HG03108 (cell line): ENCODE results near the gene MTMR12.
A peak's percentile ranks its signal among the peaks of the same experiment; 100 is the strongest.
"Not testable (repeated sequence)": the region's sequence is repeated elsewhere in the genome, so short reads cannot be mapped to it uniquely, and the experiment has no call there.

Experiments used
- ATAC-seq: cut with Tn5 transposase; IDR thresholded peaks from one replicate; pipeline ENCODE4 v1.9.1; 2021; ENCODE audit warnings: moderate library complexity; ENCODE audit not compliant: unreplicated experiment

Gene MTMR12

GRCh38 chr5:32298059-32298415, 14.7 kb downstream of the MTMR12 start:
- no peak for ATAC-seq

GRCh38 chr5:32297181-32298058, 15.3 kb downstream of the MTMR12 start:
- ATAC-seq: no peak

- ATAC-seq: not testable (repeated sequence)
These were observed 16.6 kb downstream of the MTMR12 start for GRCh38 chr5:32295966-32296772.

DNA sequence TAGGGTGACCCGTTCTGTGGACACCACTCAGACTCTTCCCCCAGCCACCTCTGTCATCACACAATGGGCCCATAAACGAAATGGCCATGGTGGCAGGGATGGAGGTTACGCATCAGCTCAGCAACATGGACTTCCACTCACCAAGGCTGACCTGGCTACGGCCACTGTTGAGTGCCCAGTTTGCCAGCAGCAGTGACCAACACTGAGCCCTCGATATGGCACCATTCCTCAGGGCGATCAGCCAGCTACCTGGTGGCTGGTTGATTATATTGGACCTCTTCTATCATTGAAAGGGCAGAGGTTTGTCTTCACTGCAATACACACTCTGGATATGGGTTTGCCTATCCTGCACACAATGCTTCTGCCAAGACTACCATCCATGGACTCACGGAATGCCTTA, 21.1 kb downstream of the MTMR12 start:
- ATAC-seq: no peak

GRCh38 chr5:32290922-32291321, 21.8 kb downstream of the MTMR12 start:
- no peak for ATAC-seq

DNA sequence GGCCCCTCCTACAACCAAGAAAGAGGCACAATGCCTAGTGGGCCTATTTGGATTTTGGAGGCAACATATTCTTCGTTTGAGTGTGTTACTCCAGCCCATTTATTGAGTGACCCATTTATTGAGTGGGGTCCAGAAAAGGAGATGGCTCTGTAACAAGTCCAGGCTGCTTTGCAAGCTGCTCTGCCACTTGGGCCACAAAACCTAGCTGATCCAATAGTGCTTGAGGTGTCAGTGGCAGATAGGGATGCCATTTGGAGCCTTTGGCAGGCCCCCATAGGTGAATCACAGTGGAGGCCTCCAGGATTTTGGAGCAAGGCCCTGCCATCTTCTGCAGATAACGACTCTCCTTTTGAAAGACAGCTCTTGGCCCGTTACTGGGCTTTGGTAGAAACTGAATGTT, 22.2 kb downstream of the MTMR12 start:
- not testable (repeated sequence) for ATAC-seq

- not testable (repeated sequence) for ATAC-seq
These were observed 22.8 kb downstream of the MTMR12 start for GRCh38 chr5:32289986-32290385.

DNA sequence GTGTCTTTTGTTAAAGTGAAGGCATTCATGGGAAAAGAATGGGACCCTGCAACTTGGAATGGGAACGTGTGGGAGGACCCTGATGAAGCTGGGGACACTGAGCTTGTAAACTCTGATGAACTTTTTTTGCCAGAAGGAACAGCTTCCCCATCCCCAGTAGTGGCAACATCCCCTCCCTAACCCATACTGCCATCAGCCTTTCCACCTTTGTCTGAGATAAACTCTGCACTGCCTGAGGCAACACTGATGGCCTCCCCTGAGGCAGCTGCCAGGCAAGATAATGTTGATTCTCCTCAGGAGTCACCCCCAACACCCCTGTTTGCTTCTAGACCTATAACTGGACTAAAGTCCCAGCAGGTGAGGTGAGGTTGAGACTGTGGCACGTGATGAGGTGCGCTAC, 24.6 kb downstream of the MTMR12 start:
- not testable (repeated sequence) for ATAC-seq

DNA sequence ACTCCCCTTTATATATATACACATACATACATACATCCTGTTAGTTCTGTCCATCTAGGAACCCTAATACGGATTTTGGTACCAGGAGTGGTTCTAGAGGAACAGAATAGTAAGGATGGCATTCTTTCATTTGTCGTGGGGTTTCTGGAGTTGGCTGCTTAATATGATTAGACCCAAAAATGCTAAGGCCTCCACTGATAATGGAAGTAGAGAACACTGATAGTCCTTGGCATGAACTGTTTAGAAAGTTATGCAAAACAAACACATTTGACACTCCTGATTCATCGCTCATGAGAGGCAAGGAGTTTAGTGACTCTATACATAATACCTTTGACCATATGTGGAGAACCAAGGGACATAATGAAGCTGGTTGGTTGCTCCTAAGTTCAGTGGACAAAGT, 25.2 kb downstream of the MTMR12 start:
- not testable (repeated sequence) for ATAC-seq

DNA sequence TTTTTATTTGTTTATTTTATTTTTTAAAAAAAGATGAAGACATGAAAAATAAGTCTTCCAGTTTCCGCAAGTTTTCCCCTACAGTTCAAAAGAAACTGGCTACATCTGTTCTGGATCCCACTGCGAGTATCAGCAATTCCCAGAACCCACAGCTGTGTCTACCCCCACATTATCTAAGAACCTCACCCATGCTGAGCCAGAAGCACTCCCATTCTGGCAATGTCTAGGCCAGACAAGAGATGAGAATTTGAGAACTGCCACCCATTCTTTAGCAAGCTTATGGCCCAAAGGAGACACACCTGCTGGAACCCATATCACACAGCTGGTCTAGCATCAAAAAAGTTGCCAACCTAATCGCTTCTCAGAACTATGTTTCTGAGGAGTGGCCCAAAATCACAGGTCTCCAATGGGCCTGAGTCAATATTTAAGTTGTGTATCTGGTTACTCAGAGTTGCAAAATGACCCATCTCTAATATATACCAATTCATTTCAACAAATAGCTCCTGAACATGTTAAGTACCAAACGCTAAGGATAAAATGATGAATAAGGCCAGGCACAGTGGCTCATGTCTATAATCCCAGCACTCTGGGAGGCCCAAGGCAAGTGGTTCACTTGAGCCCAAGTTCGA, 27.1 kb downstream of the MTMR12 start:
- ATAC-seq: no peak

DNA sequence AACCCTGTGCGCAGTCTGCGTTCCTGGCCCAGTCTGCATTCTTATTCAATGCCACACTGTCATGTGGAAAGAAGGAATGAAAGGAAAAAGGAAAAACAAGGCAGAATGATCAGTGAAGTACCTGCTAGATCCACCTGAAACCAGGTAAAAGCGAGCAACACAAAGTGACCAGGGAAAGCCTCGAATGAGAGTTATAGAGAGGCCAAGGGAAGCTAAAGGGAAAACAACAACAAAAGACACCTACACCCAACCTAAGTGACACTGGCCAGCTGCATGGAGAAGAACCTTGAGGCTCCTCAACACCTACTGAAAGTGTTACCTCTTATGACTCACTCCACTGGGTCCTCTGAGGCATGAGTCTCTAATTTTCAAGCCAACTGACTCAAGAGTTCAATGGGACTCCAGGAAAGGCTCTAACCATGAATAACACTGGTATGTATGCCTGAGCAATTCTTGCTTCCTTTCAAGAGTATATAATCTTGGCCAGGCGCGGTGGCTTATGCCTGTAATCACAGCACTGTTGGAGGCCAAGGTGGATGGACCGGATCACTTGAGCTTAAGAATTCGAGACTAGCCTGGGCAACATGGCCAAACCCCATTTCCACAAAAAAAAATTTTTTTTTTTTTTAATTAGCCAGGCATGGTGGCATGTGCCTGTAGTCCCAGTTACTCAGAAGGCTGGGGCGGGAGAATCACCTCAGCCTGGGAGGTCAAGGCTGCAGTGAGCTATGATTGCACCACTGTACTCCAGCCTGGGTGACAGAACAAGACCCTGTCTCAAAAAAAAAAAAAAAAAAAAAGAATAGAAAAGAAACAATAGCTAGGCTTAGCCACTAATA, 29.0 kb downstream of the MTMR12 start:
- ATAC-seq: peak; percentile 58

DNA sequence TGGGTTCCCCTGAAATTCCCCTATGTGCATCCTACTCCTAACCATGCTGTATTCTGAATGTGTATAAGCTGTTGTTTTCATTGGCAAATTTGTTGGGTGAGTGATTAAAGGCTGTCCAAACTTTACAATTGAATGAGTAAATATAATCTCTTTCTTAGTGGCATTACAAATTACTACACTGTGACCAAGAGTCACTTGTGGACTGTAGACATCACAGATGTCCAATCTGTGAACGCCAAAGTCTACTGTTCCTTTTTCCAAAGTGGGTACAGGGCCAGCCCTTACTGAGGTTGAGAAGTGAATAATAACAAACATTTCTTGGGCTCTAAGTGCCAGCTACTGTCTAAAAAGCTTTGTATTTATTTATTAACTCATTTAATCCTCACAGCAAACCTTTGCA, 29.7 kb downstream of the MTMR12 start:
- ATAC-seq: no peak

DNA sequence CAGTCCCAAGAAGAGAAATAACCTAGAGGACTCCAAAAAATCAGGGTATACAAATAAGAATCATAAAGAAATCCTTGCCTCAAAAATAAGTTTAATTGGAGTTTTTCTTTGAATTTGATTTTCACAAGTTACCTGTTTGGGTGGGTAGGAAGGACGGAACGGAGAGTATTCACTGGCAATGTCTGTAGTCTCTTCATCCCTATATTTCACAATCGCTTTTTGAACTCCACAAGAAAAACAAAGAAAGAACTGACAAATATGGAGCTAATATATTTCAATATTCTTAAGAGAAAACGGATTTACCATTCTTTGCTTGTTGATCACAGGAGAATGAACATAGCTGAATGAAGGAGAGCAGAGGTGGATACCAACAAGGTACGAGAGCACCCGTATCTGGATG, 30.1 kb downstream of the MTMR12 start:
- ATAC-seq: no peak

DNA sequence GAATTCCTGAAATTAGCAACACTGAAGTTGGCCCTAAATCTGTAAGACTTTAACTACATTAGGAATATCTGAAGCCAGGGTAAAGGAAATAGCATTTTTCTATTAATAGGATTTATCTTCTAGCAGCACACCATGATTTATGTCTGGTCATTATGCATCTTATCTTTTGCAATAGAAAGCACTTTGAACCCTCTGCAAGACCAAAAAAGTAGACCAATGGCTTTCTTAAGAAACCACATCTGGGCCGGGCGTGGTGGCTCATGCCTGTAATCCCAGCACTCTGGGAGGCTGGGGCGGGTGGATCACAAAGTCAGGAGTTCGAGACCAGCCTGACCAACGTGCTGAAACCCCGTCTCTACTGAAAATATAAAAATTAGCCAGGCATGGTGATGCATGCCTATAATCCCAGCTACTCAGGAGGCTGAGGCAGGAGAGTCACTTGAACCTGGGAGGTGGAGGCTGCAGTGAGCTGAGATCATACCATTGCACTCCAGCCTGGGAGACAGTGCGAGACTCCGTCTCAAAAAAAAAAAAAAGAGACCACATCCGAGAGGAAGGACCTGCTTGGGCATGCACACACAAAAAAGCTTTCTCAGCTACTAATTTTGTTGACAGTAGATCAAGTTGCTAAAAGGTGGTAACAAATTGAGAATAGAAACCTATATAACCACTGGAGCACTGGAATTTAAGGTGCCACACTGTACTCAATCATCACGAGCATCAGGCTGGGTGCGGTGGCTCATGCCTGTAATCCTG, 31.2 kb downstream of the MTMR12 start:
- ATAC-seq: not testable (repeated sequence)

GRCh38 chr5:32280656-32281081, 32.1 kb downstream of the MTMR12 start:
- peak; percentile 88 for ATAC-seq

DNA sequence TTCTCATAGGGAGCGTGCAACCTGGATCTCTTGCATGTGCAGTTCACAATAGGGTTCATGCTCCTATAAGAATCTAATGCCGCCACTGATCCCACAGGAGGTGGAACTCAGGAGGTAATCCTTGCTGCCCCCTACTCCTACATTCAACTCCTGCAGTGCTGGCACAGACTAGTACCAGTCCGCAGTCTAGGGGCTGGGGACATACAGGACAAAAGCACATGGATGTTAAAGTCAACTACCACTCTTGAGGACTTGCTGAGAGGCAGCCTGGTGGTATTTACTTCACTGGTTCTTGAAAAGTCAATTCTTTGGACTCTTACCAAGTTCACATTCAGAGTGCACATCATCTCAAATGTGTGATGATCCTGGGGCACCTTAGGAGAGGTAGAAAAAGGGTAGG, 33.0 kb downstream of the MTMR12 start:
- no peak for ATAC-seq

- ATAC-seq: no peak
These were observed 33.5 kb downstream of the MTMR12 start for GRCh38 chr5:32279223-32279622.

- ATAC-seq: no peak
These were observed 34.3 kb downstream of the MTMR12 start for GRCh38 chr5:32278406-32278805.

- no peak for ATAC-seq
These were observed 34.9 kb downstream of the MTMR12 start for GRCh38 chr5:32277798-32278197.
